HEK293T (cell line): ENCODE data around the gene FAM78B.

Experiments used
- BHLHE40 ChIP-seq: fragments of 450-650 bp; IDR thresholded peaks from 2 replicates; pipeline ENCODE4 v1.6.1; 2016; ENCODE audit warnings: mild to moderate bottlenecking, moderate library complexity, borderline replicate concordance
- CTBP1 ChIP-seq: fragments of 450-650 bp; IDR thresholded peaks from 2 replicates; pipeline ENCODE4 v1.6.1; 2016; ENCODE audit warnings: borderline replicate concordance
- FOXA1 ChIP-seq: fragments of 450-650 bp; IDR thresholded peaks from 2 replicates; pipeline ENCODE4 v1.6.1; 2016; ENCODE audit warnings: mild to moderate bottlenecking
- FOXK2 ChIP-seq: fragments of 450-650 bp; IDR thresholded peaks from 2 replicates; pipeline ENCODE4 v1.6.1; 2016; ENCODE audit warnings: mild to moderate bottlenecking
- FOXM1 ChIP-seq: fragments of 450-650 bp; IDR thresholded peaks from 2 replicates; pipeline ENCODE4 v1.6.1; 2017; ENCODE audit warnings: mild to moderate bottlenecking, borderline replicate concordance
- HDGF ChIP-seq: fragments of 450-650 bp; IDR thresholded peaks from 2 replicates; pipeline ENCODE4 v1.6.1; 2017; ENCODE audit warnings: antibody characterized with exemption, borderline replicate concordance
- SP1 ChIP-seq: fragments of 450-650 bp; IDR thresholded peaks from 2 replicates; pipeline ENCODE4 v1.6.1; 2017
- SUZ12 ChIP-seq: fragments of 450-650 bp; IDR thresholded peaks from 2 replicates; pipeline ENCODE4 v1.6.1; 2016; ENCODE audit warnings: mild to moderate bottlenecking
- TARDBP ChIP-seq: fragments of 450-650 bp; IDR thresholded peaks from 2 replicates; pipeline ENCODE4 v1.6.1; 2016

DNA sequence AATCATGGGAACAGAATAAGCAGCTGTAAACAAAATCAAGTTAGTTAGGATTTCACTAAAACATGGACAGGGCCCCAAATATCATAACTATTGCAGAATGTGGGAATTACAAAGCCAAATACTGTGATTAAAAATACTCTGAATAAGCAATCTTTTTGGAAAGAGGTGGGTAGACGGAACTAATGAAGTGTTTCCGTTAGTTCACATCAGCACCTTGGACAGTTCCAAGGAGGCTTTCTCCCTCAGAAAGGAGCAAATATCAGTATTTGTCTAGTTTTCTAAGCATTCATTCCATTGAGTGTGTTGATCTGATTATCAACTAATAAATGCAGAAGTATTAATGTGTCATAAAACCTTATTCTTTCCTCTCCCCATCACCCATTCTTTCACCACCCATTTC is 97.4 kb downstream of the FAM78B start:
- TF ChIP-seq TARDBP (no peak), HDGF (no peak), SUZ12 (no peak), FOXA1 (no peak), SP1 (no peak), FOXK2 (no peak), BHLHE40 (no peak), CTBP1 (no peak), FOXM1 (no peak)
